DND-41 (cell line): Measurements from ENCODE around the gene AVEN.
"Not testable (repeated sequence)": the region's sequence is repeated elsewhere in the genome, so short reads cannot be mapped to it uniquely, and the experiment has no call there.

Experiments
- ATAC-seq: fragments of 200-7000 bp; cut with Tn5 transposase; 3 replicates; pipeline ENCODE4 v1.9.1; 2021; ENCODE audit warnings: low read depth; ENCODE audit not compliant: insufficient read depth
- DNase-seq: peaks from one replicate; pipeline ENCODE4 v3.0.0-alpha.2; 2020
- H2AFZ ChIP-seq: 2 replicates; pipeline ENCODE4 v1.6.0; 2012; ENCODE audit warnings: low read depth, low read length
- H3K27ac ChIP-seq: 2 replicates; pipeline ENCODE4 v1.5.1; 2012; ENCODE audit warnings: low read length, inconsistent platforms
- H3K27me3 ChIP-seq: fragments of 200-600 bp; sonication (generic); 2 replicates; pipeline ENCODE4 v1.6.0; 2012; ENCODE audit warnings: low read length, mild to moderate bottlenecking, inconsistent platforms; ENCODE audit not compliant: insufficient read depth, poor library complexity
- H3K36me3 ChIP-seq: 2 replicates; pipeline ENCODE4 v1.5.1; 2012; ENCODE audit warnings: low read length, inconsistent platforms; ENCODE audit not compliant: insufficient read depth
- H3K4me1 ChIP-seq: 2 replicates; pipeline ENCODE4 v1.5.1; 2012; ENCODE audit warnings: mild to moderate bottlenecking, low read length; ENCODE audit not compliant: insufficient read depth
- H3K4me2 ChIP-seq: 2 replicates; pipeline ENCODE4 v1.6.0; 2012; ENCODE audit warnings: mild to moderate bottlenecking, moderate library complexity, low read length, inconsistent platforms; ENCODE audit not compliant: insufficient read depth
- H3K4me3 ChIP-seq, 2 experiments: fragments of 200-600 bp in 1 of 2; shearing (Covaris generic) in 1 of 2; 2 replicates each; pipeline ENCODE4 v1.5.1; 2012 to 2016; ENCODE audit warnings: inconsistent platforms in 2 of 2, low read length in 2 of 2, mild to moderate bottlenecking in 2 of 2, low read depth in 1 of 2, moderate library complexity in 1 of 2
- H3K79me2 ChIP-seq: 2 replicates; pipeline ENCODE4 v1.6.0; 2012; ENCODE audit warnings: low read length, inconsistent platforms; ENCODE audit not compliant: insufficient read depth
- H3K9ac ChIP-seq: 2 replicates; pipeline ENCODE4 v1.6.0; 2012; ENCODE audit warnings: low read depth, mild to moderate bottlenecking, inconsistent platforms, low read length, moderate library complexity
- H3K9me3 ChIP-seq: 2 replicates; pipeline ENCODE4 v1.5.1; 2012; ENCODE audit warnings: low read length, moderate library complexity, mild to moderate bottlenecking, inconsistent platforms; ENCODE audit not compliant: insufficient read depth, severe bottlenecking
- H4K20me1 ChIP-seq: 2 replicates; pipeline ENCODE4 v1.6.0; 2012; ENCODE audit warnings: low read length; ENCODE audit not compliant: insufficient read depth
- EZH2 ChIP-seq: IDR thresholded peaks from 3 replicates; pipeline ENCODE4 v1.6.1; 2012; ENCODE audit warnings: borderline replicate concordance, low read depth, mild to moderate bottlenecking, moderate library complexity, low read length, inconsistent platforms; ENCODE audit not compliant: severe bottlenecking
- TF ChIP-seq, protein P1 (sequence below): IDR thresholded peaks from 2 replicates; pipeline ENCODE4 v1.5.1; 2012; ENCODE audit warnings: borderline replicate concordance, low read length, moderate library complexity, mild to moderate bottlenecking; ENCODE audit not compliant: poor library complexity, severe bottlenecking; ENCODE audit errors: extremely low read depth

Gene AVEN

DNA sequence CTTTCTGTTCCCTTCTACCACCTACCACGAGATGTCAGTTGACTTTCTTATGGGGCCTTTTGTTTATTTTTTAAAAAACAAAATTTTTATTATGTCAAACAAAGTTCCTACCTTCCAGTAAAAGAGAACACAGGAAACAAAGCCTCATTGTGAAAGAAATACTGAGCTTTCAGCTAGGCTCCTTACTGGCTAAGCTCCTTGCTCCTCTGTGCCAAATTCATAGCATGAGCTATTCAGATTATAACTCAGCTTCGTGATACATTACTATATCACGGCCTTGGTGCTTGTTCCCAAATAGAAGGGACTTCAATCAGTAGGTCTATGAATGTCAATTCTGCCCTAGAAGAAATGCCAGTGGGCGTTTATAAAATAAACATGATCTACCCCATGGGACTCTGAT is 216.5 kb downstream of the AVEN start:
- DNase-seq, result no peak
- no peaks in the 10 kb centered on the region for H3K4me1 ChIP-seq
- H3K27ac ChIP-seq, result no peak overlapping the region
- TF ChIP-seq EZH2, result no peak
- TF ChIP-seq, protein P1, sequence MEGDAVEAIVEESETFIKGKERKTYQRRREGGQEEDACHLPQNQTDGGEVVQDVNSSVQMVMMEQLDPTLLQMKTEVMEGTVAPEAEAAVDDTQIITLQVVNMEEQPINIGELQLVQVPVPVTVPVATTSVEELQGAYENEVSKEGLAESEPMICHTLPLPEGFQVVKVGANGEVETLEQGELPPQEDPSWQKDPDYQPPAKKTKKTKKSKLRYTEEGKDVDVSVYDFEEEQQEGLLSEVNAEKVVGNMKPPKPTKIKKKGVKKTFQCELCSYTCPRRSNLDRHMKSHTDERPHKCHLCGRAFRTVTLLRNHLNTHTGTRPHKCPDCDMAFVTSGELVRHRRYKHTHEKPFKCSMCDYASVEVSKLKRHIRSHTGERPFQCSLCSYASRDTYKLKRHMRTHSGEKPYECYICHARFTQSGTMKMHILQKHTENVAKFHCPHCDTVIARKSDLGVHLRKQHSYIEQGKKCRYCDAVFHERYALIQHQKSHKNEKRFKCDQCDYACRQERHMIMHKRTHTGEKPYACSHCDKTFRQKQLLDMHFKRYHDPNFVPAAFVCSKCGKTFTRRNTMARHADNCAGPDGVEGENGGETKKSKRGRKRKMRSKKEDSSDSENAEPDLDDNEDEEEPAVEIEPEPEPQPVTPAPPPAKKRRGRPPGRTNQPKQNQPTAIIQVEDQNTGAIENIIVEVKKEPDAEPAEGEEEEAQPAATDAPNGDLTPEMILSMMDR, result no peak
- H3K36me3 ChIP-seq, result no peaks in the 10 kb centered on the region
- H2AFZ ChIP-seq, result no peak overlapping the region
- no peaks in the 10 kb centered on the region for H3K9me3 ChIP-seq
- no peaks in the 10 kb centered on the region for H4K20me1 ChIP-seq
- no peak overlapping the region for H3K9ac ChIP-seq
- no peak overlapping the region for H3K4me3 ChIP-seq
- no peaks in the 10 kb centered on the region for H3K79me2 ChIP-seq
- H3K27me3 ChIP-seq, result peaks cover 5% of the 10 kb centered on the region
- no peak for ATAC-seq
- no peak overlapping the region for H3K4me2 ChIP-seq

DNA sequence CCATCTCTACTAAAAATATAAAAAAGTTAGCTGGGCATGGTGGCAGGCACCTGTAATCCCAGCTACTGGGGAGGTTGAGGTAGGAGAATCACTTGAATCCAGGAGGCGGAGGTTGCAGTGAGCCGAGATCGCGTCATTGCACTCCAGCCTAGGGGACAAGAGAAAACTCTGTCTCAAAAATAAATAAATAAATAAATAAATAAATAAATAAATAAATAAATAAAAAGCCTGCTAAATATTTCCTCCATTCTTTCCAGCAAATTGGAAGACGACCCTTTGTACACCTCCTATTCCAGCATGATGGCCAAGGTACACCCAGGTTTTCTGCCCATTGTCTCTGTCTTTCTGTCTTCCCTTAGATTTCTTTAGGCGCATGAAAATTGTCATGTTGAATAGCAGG is 219.5 kb downstream of the AVEN start:
- H3K9ac ChIP-seq, H3K9me3 ChIP-seq, H3K4me2 ChIP-seq, H3K4me3 ChIP-seq, H2AFZ ChIP-seq, DNase-seq, H3K27ac ChIP-seq, ATAC-seq, H4K20me1 ChIP-seq, H3K36me3 ChIP-seq, H3K4me1 ChIP-seq, H3K79me2 ChIP-seq, H3K27me3 ChIP-seq: not testable (repeated sequence)
